Ovary (tissue), 3 donors: Measurements from ENCODE around the gene ATP6V0B.

Experiments
- CTCF ChIP-seq, 3 donors: fragments of 450-650 bp in 2 of 3; fragments of 200-600 bp in 1 of 3; IDR thresholded peaks; one replicate each; pipeline versions ENCODE4 v1.5.1 to v1.8.0; 2016 to 2022; ENCODE audit warnings: antibody characterized with exemption in 3 of 3, mild to moderate bottlenecking in 1 of 3
- EP300 ChIP-seq: sonication (generic); formaldehyde crosslinking; IDR thresholded peaks from one replicate; pipeline ENCODE4 v1.6.1; 2017; ENCODE audit warnings: antibody characterized with exemption
- POLR2A ChIP-seq: fragments of 450-650 bp; IDR thresholded peaks from one replicate; pipeline ENCODE4 v1.6.1; 2017; ENCODE audit warnings: antibody characterized with exemption, mild to moderate bottlenecking, moderate library complexity
- donor health status: DM: no; HTN: no; CAD: no.

DNA sequence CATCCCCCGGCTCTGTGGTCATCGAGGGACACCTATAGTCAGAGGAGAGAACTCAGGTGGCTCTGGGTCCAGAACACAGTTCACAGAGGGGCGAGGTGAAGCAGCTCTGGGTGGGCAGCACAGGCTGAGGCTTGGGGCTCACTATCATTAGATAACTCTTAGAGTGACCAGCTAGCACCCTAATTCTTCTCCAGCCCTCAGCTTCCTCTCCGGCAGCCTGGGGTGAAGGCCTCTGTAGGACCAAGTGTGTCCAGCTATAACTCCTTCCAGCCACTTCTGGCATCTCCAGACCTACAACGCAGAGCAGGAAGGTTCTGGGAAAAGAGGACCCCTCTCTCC, 39.8 kb upstream of the ATP6V0B start:
- TF ChIP-seq CTCF (IDR thresholded peaks at IDR 0.05) (no peak), POLR2A (no peak), EP300 (no peak)
